ENCODE results near the gene ENO2.

ENO2 gene

GRCh38 chr12:6914947-6915788 lies 788 bp downstream of the ENO2 start:
- H3K4me1 ChIP-seq (ENCODE audit: control insufficient read depth, insufficient read depth, low read length): peaks cover 8% of the 10 kb centered on the region
- H3K4me3 ChIP-seq (ENCODE audit: insufficient read depth, low read depth, low read length): peak overlapping the region; percentile 75
- H3K9me3 ChIP-seq (ENCODE audit: control insufficient read depth, low read length): no peaks in the 10 kb centered on the region
- H3K36me3 ChIP-seq (ENCODE audit: control insufficient read depth, insufficient read depth, low read length): peaks cover 27% of the 10 kb centered on the region
- H3K27ac ChIP-seq (ENCODE audit: insufficient read depth, low read depth, low read length, poor library complexity, severe bottlenecking): no peak overlapping the region
- 2 to 4% methylated on average over 29 of the region's 29 CpGs for WGBS, 2 experiments
- no peaks in the 10 kb centered on the region for H3K27me3 ChIP-seq (ENCODE audit: control insufficient read depth, insufficient read depth, low read length, poor library complexity, severe bottlenecking)

- Histone ChIP-seq H3K4me1 (ENCODE audit: control insufficient read depth, insufficient read depth, low read length) (peaks cover 8% of the 10 kb centered on the region), H3K27ac (ENCODE audit: insufficient read depth, low read depth, low read length, poor library complexity, severe bottlenecking) (no peak overlapping the region), H3K9me3 (ENCODE audit: control insufficient read depth, low read length) (no peaks in the 10 kb centered on the region), H3K27me3 (ENCODE audit: control insufficient read depth, insufficient read depth, low read length, poor library complexity, severe bottlenecking) (no peaks in the 10 kb centered on the region), H3K36me3 (ENCODE audit: control insufficient read depth, insufficient read depth, low read length) (peaks cover 28% of the 10 kb centered on the region), H3K4me3 (ENCODE audit: insufficient read depth, low read depth, low read length) (peak overlapping the region; percentile 75)
- 77 to 82% methylated on average over 14 of the region's 14 CpGs for WGBS, 2 experiments
These were observed 1.5 kb downstream of the ENO2 start for GRCh38 chr12:6915789-6916285.

DNA sequence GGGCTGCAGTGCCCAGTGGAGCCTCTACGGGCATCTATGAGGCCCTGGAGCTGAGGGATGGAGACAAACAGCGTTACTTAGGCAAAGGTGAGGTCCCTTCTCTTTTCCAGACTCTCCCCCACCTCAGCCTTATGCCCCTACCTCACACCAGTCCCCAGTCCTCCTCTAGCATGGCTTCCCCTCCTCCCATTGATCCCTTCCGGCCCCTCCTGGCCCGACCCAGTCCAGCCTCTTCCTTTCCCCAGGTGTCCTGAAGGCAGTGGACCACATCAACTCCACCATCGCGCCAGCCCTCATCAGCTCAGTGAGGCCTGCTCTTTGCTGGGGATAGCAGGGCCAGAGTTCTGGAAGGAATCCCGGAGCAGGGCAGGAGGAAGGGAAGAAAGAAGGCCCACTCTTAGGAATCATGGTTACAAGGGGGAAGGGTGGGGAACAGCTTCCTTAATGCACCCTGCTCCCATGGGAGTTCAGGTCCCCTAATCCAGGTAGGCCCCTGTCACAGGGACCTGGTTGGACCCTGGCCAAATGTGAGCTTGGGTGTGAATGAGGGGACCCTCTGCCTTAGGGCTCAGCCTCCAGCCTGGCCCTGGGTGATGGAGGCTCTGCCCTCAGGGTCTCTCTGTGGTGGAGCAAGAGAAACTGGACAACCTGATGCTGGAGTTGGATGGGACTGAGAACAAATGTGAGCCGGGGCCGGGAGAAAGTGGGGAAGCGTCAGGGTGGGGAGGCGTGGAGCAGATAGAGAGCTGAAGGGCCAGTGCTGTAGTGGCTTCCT lies 2.2 kb downstream of the ENO2 start:
- WGBS, 2 experiments: 92 to 93% methylated on average over 11 of the region's 11 CpGs

GRCh38 chr12:6917491-6918231 lies 3.3 kb downstream of the ENO2 start:
- Histone ChIP-seq H3K9me3 (ENCODE audit: control insufficient read depth, low read length) (no peaks in the 10 kb centered on the region), H3K27ac (ENCODE audit: insufficient read depth, low read depth, low read length, poor library complexity, severe bottlenecking) (no peak overlapping the region), H3K4me1 (ENCODE audit: control insufficient read depth, insufficient read depth, low read length) (peaks cover 8% of the 10 kb centered on the region), H3K4me3 (ENCODE audit: insufficient read depth, low read depth, low read length) (no peak overlapping the region), H3K36me3 (ENCODE audit: control insufficient read depth, insufficient read depth, low read length) (peaks cover 39% of the 10 kb centered on the region), H3K27me3 (ENCODE audit: control insufficient read depth, insufficient read depth, low read length, poor library complexity, severe bottlenecking) (no peaks in the 10 kb centered on the region)
- 89% methylated on average over 14 of the region's 14 CpGs for WGBS, 2 experiments

More for the DNA sequence above, 2.2 kb downstream of the ENO2 start:
- Histone ChIP-seq H3K27ac (ENCODE audit: insufficient read depth, low read depth, low read length, poor library complexity, severe bottlenecking) (no peak overlapping the region), H3K27me3 (ENCODE audit: control insufficient read depth, insufficient read depth, low read length, poor library complexity, severe bottlenecking) (no peaks in the 10 kb centered on the region), H3K4me1 (ENCODE audit: control insufficient read depth, insufficient read depth, low read length) (peaks cover 8% of the 10 kb centered on the region), H3K9me3 (ENCODE audit: control insufficient read depth, low read length) (no peaks in the 10 kb centered on the region), H3K4me3 (ENCODE audit: insufficient read depth, low read depth, low read length) (peak overlapping the region; percentile 75), H3K36me3 (ENCODE audit: control insufficient read depth, insufficient read depth, low read length) (peaks cover 30% of the 10 kb centered on the region)

DNA sequence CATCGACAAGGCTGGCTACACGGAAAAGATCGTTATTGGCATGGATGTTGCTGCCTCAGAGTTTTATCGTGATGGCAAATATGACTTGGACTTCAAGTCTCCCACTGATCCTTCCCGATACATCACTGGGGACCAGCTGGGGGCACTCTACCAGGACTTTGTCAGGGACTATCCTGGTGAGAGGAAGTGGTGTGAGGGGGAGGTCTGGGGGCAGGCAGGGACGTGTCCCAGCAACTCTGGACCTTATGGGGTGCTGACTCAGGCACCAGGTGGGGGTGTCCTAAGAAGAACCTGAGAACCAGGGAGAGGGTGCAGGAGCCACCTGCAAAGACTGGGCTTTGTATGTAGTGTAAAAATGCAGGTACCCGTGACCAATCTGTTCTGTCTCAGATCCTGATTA lies 5.2 kb downstream of the ENO2 start:
- WGBS, 2 experiments: 85% methylated on average over 7 of the region's 7 CpGs
- no peak overlapping the region for H3K27ac ChIP-seq (ENCODE audit: insufficient read depth, low read depth, low read length, poor library complexity, severe bottlenecking)
- no peak overlapping the region for H3K4me3 ChIP-seq (ENCODE audit: insufficient read depth, low read depth, low read length)
- peaks cover 11% of the 10 kb centered on the region for H3K4me1 ChIP-seq (ENCODE audit: control insufficient read depth, insufficient read depth, low read length)
- H3K27me3 ChIP-seq (ENCODE audit: control insufficient read depth, insufficient read depth, low read length, poor library complexity, severe bottlenecking): no peaks in the 10 kb centered on the region
- H3K9me3 ChIP-seq (ENCODE audit: control insufficient read depth, low read length): no peaks in the 10 kb centered on the region
- peaks cover 40% of the 10 kb centered on the region for H3K36me3 ChIP-seq (ENCODE audit: control insufficient read depth, insufficient read depth, low read length)

DNA sequence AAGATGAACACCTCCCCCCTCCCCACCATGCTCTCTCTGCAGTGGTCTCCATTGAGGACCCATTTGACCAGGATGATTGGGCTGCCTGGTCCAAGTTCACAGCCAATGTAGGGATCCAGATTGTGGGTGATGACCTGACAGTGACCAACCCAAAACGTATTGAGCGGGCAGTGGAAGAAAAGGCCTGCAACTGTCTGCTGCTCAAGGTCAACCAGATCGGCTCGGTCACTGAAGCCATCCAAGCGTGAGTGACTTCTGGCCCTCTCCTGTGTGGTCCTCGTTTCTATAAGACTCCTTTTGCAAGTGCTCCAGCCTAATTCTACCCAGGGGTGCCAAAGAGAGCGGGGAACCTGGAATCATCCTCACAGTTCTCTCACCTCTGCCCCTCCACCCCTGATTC lies 7.2 kb downstream of the ENO2 start:
- peaks cover 25% of the 10 kb centered on the region for H3K4me1 ChIP-seq (ENCODE audit: control insufficient read depth, insufficient read depth, low read length)
- H3K27ac ChIP-seq (ENCODE audit: insufficient read depth, low read depth, low read length, poor library complexity, severe bottlenecking): no peak overlapping the region
- no peaks in the 10 kb centered on the region for H3K27me3 ChIP-seq (ENCODE audit: control insufficient read depth, insufficient read depth, low read length, poor library complexity, severe bottlenecking)
- H3K4me3 ChIP-seq (ENCODE audit: insufficient read depth, low read depth, low read length): no peak overlapping the region
- peaks cover 40% of the 10 kb centered on the region for H3K36me3 ChIP-seq (ENCODE audit: control insufficient read depth, insufficient read depth, low read length)
- no peaks in the 10 kb centered on the region for H3K9me3 ChIP-seq (ENCODE audit: control insufficient read depth, low read length)
- 90 to 96% methylated on average over 7 of the region's 7 CpGs for WGBS, 2 experiments

GRCh38 chr12:6921996-6922946 lies 7.9 kb downstream of the ENO2 start:
- Histone ChIP-seq H3K36me3 (ENCODE audit: control insufficient read depth, insufficient read depth, low read length) (peaks cover 32% of the 10 kb centered on the region), H3K27ac (ENCODE audit: insufficient read depth, low read depth, low read length, poor library complexity, severe bottlenecking) (no peak overlapping the region), H3K27me3 (ENCODE audit: control insufficient read depth, insufficient read depth, low read length, poor library complexity, severe bottlenecking) (no peaks in the 10 kb centered on the region), H3K9me3 (ENCODE audit: control insufficient read depth, low read length) (no peaks in the 10 kb centered on the region), H3K4me1 (ENCODE audit: control insufficient read depth, insufficient read depth, low read length) (peaks cover 30% of the 10 kb centered on the region), H3K4me3 (ENCODE audit: insufficient read depth, low read depth, low read length) (no peak overlapping the region)
- WGBS, 2 experiments: 93% methylated on average over 9 of the region's 9 CpGs

DNA sequence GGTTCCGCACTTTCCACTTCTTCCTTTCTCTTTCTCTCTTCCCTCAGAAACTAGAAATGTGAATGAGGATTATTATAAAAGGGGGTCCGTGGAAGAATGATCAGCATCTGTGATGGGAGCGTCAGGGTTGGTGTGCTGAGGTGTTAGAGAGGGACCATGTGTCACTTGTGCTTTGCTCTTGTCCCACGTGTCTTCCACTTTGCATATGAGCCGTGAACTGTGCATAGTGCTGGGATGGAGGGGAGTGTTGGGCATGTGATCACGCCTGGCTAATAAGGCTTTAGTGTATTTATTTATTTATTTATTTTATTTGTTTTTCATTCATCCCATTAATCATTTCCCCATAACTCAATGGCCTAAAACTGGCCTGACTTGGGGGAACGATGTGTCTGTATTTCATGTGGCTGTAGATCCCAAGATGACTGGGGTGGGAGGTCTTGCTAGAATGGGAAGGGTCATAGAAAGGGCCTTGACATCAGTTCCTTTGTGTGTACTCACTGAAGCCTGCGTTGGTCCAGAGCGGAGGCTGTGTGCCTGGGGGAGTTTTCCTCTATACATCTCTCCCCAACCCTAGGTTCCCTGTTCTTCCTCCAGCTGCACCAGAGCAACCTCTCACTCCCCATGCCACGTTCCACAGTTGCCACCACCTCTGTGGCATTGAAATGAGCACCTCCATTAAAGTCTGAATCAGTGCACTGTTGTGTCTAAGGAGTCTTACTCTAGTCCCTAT lies 8.8 kb downstream of the ENO2 start:
- H3K27ac ChIP-seq (ENCODE audit: insufficient read depth, low read depth, low read length, poor library complexity, severe bottlenecking): no peak overlapping the region
- H3K36me3 ChIP-seq (ENCODE audit: control insufficient read depth, insufficient read depth, low read length): peaks cover 27% of the 10 kb centered on the region
- 91 to 93% methylated on average over 8 to 9 of the region's 10 CpGs for WGBS, 2 experiments
- no peaks in the 10 kb centered on the region for H3K9me3 ChIP-seq (ENCODE audit: control insufficient read depth, low read length)
- no peak overlapping the region for H3K4me3 ChIP-seq (ENCODE audit: insufficient read depth, low read depth, low read length)
- no peaks in the 10 kb centered on the region for H3K27me3 ChIP-seq (ENCODE audit: control insufficient read depth, insufficient read depth, low read length, poor library complexity, severe bottlenecking)
- H3K4me1 ChIP-seq (ENCODE audit: control insufficient read depth, insufficient read depth, low read length): peaks cover 30% of the 10 kb centered on the region

- peaks cover 23% of the 10 kb centered on the region for H3K36me3 ChIP-seq (ENCODE audit: control insufficient read depth, insufficient read depth, low read length)
- H3K27ac ChIP-seq (ENCODE audit: insufficient read depth, low read depth, low read length, poor library complexity, severe bottlenecking): no peak overlapping the region
- no peak overlapping the region for H3K4me3 ChIP-seq (ENCODE audit: insufficient read depth, low read depth, low read length)
- H3K4me1 ChIP-seq (ENCODE audit: control insufficient read depth, insufficient read depth, low read length): peaks cover 30% of the 10 kb centered on the region
- H3K27me3 ChIP-seq (ENCODE audit: control insufficient read depth, insufficient read depth, low read length, poor library complexity, severe bottlenecking): no peaks in the 10 kb centered on the region
- no peaks in the 10 kb centered on the region for H3K9me3 ChIP-seq (ENCODE audit: control insufficient read depth, low read length)
- WGBS, 2 experiments: 87 to 88% methylated on average over 6 of the region's 6 CpGs
These were observed 9.5 kb downstream of the ENO2 start for GRCh38 chr12:6923851-6924250.
